HL-60 (cell line): ENCODE data around the gene LRRTM4.

Experiments used
- DNase-seq, 2 experiments: peaks; one replicate each; pipeline ENCODE4 v3.0.0-alpha.2; 2010 to 2020; ENCODE audit warnings: low read depth in 1 of 2, low spot score in 1 of 2
- H3K27ac ChIP-seq: fragments of 250-450 bp; sonication (Bioruptor Pico); replicated peaks from 2 replicates; pipeline ENCODE4 v1.5.1; 2020; ENCODE audit warnings: mild to moderate bottlenecking, moderate library complexity
- H3K27me3 ChIP-seq: fragments of 250-450 bp; sonication (Bioruptor Pico); 2 replicates; pipeline ENCODE4 v1.5.1; 2021; ENCODE audit warnings: mild to moderate bottlenecking, moderate library complexity; ENCODE audit not compliant: insufficient read depth, poor library complexity, severe bottlenecking
- H3K4me3 ChIP-seq: replicated peaks from 2 replicates; pipeline ENCODE4 v1.5.1; 2011; ENCODE audit warnings: mild to moderate bottlenecking, control low read depth, low read length; ENCODE audit not compliant: insufficient read depth
- CTCF ChIP-seq: IDR thresholded peaks from one replicate; pipeline ENCODE4 v1.5.1; 2011; ENCODE audit warnings: low read length, control low read depth, inconsistent platforms; ENCODE audit not compliant: insufficient read depth
- GABPA ChIP-seq: IDR thresholded peaks from 2 replicates; pipeline ENCODE4 v1.6.1; 2012; ENCODE audit warnings: low read depth
- POLR2AphosphoS5 ChIP-seq: IDR thresholded peaks from 2 replicates; pipeline ENCODE4 v1.6.1; 2012; ENCODE audit warnings: low read depth
- REST ChIP-seq: IDR thresholded peaks from 2 replicates; pipeline ENCODE4 v1.6.1; 2012; ENCODE audit warnings: low read depth; ENCODE audit not compliant: insufficient replicate concordance
- SPI1 ChIP-seq: IDR thresholded peaks from 2 replicates; pipeline ENCODE4 v1.6.1; 2012; ENCODE audit warnings: low read depth, mild to moderate bottlenecking, borderline replicate concordance

LRRTM4 gene

GRCh38 chr2:77484026-77484425 lies 38.1 kb downstream of the LRRTM4 start:
- no peak for DNase-seq
- TF ChIP-seq POLR2AphosphoS5 (no peak), GABPA (no peak), CTCF (no peak), SPI1 (no peak), REST (no peak)
- no peak overlapping the region for H3K27ac ChIP-seq
- no peak overlapping the region for H3K4me3 ChIP-seq
- no peaks in the 10 kb centered on the region for H3K27me3 ChIP-seq

GRCh38 chr2:77479895-77480294 lies 42.3 kb downstream of the LRRTM4 start:
- TF ChIP-seq REST (no peak), GABPA (no peak), CTCF (no peak), POLR2AphosphoS5 (no peak), SPI1 (no peak)
- no peaks in the 10 kb centered on the region for H3K27me3 ChIP-seq
- no peak overlapping the region for H3K4me3 ChIP-seq
- H3K27ac ChIP-seq = no peak overlapping the region
- DNase-seq = no peak

GRCh38 chr2:77479395-77479794 lies 42.8 kb downstream of the LRRTM4 start:
- no peak for TF ChIP-seq REST
- TF ChIP-seq POLR2AphosphoS5 = no peak
- no peak for TF ChIP-seq CTCF
- no peak for TF ChIP-seq GABPA
- TF ChIP-seq SPI1 = no peak
- H3K27ac ChIP-seq = no peak overlapping the region
- no peaks in the 10 kb centered on the region for H3K27me3 ChIP-seq
- no peak overlapping the region for H3K4me3 ChIP-seq
- no peak for DNase-seq
